PC-3 (cell line): Measurements from ENCODE around the gene ATP10B. TPM values are rescaled to one million over a fixed set of nuclear protein-coding genes. Genes with fewer than 3 reads are reported as not detected.

ENCODE experiments used
- ATAC-seq: fragments of 200-7000 bp; cut with Tn5 transposase; 2 replicates; pipeline ENCODE4 v1.9.1; 2020; ENCODE audit warnings: mild to moderate bottlenecking, moderate library complexity
- BruUV-seq: library from RNA; stranded (reverse); fragments of 400-500 nt; replicated peaks from 2 replicates; lab custom pipeline; 2021; lab: Mats Ljungman, UMichigan
- CTCF ChIA-PET: fragments of 300-600 bp; sonication (Branson Sonifier 250); formaldehyde crosslinking; loops from one replicate; lab custom pipeline; 2022; ENCODE audit warnings: antibody characterized with exemption; lab: Charles Lee
- POLR2A ChIA-PET: fragments of 300-600 bp; sonication (Branson Sonifier 250); formaldehyde crosslinking; loops from one replicate; lab custom pipeline; 2022; ENCODE audit warnings: antibody characterized with exemption; ENCODE audit not compliant: unreplicated experiment; lab: Charles Lee
- DNase-seq: peaks from one replicate; pipeline ENCODE4 v3.0.0-alpha.2; 2015
- H2AFZ ChIP-seq: fragments of 300-600 bp; sonication (generic); 2 replicates; pipeline ENCODE4 v1.6.0; 2016; ENCODE audit warnings: antibody characterized with exemption, low read length
- H3F3A ChIP-seq: fragments of 300-600 bp; sonication (generic); one replicate; pipeline ENCODE4 v1.6.0; 2017; ENCODE audit warnings: antibody characterized with exemption, low read length, control low read depth, mild to moderate bottlenecking; ENCODE audit not compliant: unreplicated experiment
- H3K27ac ChIP-seq: fragments of 300-600 bp; sonication (generic); 2 replicates; pipeline ENCODE4 v1.5.1; 2016; ENCODE audit warnings: mild to moderate bottlenecking, low read length
- H3K27me3 ChIP-seq: fragments of 300-600 bp; sonication (generic); 2 replicates; pipeline ENCODE4 v1.6.1; 2016; ENCODE audit warnings: low read length, mixed read lengths
- H3K36me3 ChIP-seq: fragments of 300-600 bp; sonication (generic); 2 replicates; pipeline ENCODE4 v1.6.1; 2016; ENCODE audit warnings: low read depth, mixed run types, low read length, mixed read lengths
- H3K4me1 ChIP-seq: fragments of 300-600 bp; sonication (generic); 2 replicates; pipeline ENCODE4 v1.5.1; 2016; ENCODE audit warnings: low read length; ENCODE audit not compliant: insufficient read depth
- H3K4me2 ChIP-seq: fragments of 300-600 bp; sonication (generic); 2 replicates; pipeline ENCODE4 v1.6.0; 2016; ENCODE audit warnings: low read length
- H3K4me3 ChIP-seq: fragments of 300-600 bp; sonication (generic); 2 replicates; pipeline ENCODE4 v1.5.1; 2016; ENCODE audit warnings: mild to moderate bottlenecking, low read length, mixed read lengths
- H3K79me2 ChIP-seq: fragments of 300-600 bp; sonication (generic); 2 replicates; pipeline ENCODE4 v1.6.1; 2017; ENCODE audit warnings: low read length, mixed read lengths
- H3K9ac ChIP-seq: fragments of 300-600 bp; sonication (generic); 2 replicates; pipeline ENCODE4 v1.6.0; 2016; ENCODE audit warnings: mild to moderate bottlenecking, low read length
- H3K9me2 ChIP-seq: fragments of 300-600 bp; sonication (generic); replicated peaks from 2 replicates; pipeline ENCODE4 v1.6.1; 2016; ENCODE audit warnings: mixed run types, low read length, mixed read lengths
- H3K9me3 ChIP-seq: fragments of 300-600 bp; sonication (generic); 2 replicates; pipeline ENCODE4 v1.6.1; 2016; ENCODE audit warnings: low read length, mixed read lengths
- H4K20me1 ChIP-seq: fragments of 300-600 bp; sonication (generic); 2 replicates; pipeline ENCODE4 v1.6.1; 2016; ENCODE audit warnings: low read length, mixed read lengths
- CTCF ChIP-seq: fragments of 300-600 bp; sonication (generic); conservative IDR thresholded peaks from 2 replicates; pipeline ENCODE4 v1.5.1; 2017; ENCODE audit warnings: antibody characterized with exemption, low read depth, mild to moderate bottlenecking, low read length
- EZH2 ChIP-seq: fragments of 300-600 bp; sonication (generic); IDR thresholded peaks from one replicate; pipeline ENCODE4 v1.6.1; 2017; ENCODE audit warnings: antibody characterized with exemption, mild to moderate bottlenecking, low read length; ENCODE audit not compliant: unreplicated experiment
- EZH2phosphoT487 ChIP-seq: fragments of 300-600 bp; sonication (generic); IDR thresholded peaks from 2 replicates; pipeline ENCODE4 v1.6.1; 2018; ENCODE audit warnings: mild to moderate bottlenecking, antibody characterized with exemption, low read length, borderline replicate concordance
- intact Hi-C: fragments of 100-400 bp; cut with micrococcal nuclease; formaldehyde crosslinking; loops from 2 replicates; pipeline ENCODE4 v1.9.0; 2023
- total RNA-seq: library from RNA; depleted of rRNA; stranded (reverse); fragments of >200 nt; gene quantifications from 2 replicates; pipeline ENCODE4 v1.2.3, GENCODE V29; 2014

The ATP10B gene
- total RNA-seq, 1 experiment from 2014 or later: not detected

- H2AFZ ChIP-seq: no peak overlapping the region
- no peak for TF ChIP-seq CTCF
- no peak for TF ChIP-seq EZH2
- TF ChIP-seq EZH2phosphoT487: no peak
- H3K9me3 ChIP-seq: no peaks in the 10 kb centered on the region
- H3K4me1 ChIP-seq: no peaks in the 10 kb centered on the region
- H3K27ac ChIP-seq: no peak overlapping the region
- H3K27me3 ChIP-seq: no peaks in the 10 kb centered on the region
- H3K9ac ChIP-seq: no peak overlapping the region
- no peak overlapping the region for H3K4me3 ChIP-seq
- no peaks in the 10 kb centered on the region for H3K36me3 ChIP-seq
- no peaks in the 10 kb centered on the region for H4K20me1 ChIP-seq
- no peaks in the 10 kb centered on the region for H3K9me2 ChIP-seq
- intact Hi-C loops: loop anchor here (5.0 to 10.0 kb wide), 2 partner anchors 281 to 353 kb away; no protein-coding TSS in a partner anchor
- POLR2A ChIA-PET: no interaction called here
- CTCF ChIA-PET: no interaction called here
- H3K79me2 ChIP-seq: no peaks in the 10 kb centered on the region
- BruUV-seq: no TSS peak
- ATAC-seq: no peak
- H3F3A ChIP-seq: no peaks in the 10 kb centered on the region
- H3K4me2 ChIP-seq: no peak overlapping the region
- no peak for DNase-seq
Measured at GRCh38 chr5:160788102-160788660, 63.8 kb downstream of the ATP10B start.

GRCh38 chr5:160787240-160787639 is 64.8 kb downstream of the ATP10B start:
- H3K4me1 ChIP-seq: no peaks in the 10 kb centered on the region
- no peaks in the 10 kb centered on the region for H3K9me3 ChIP-seq
- intact Hi-C loops: loop anchor here (5.0 to 10.0 kb wide), 2 partner anchors 280 to 352 kb away; no protein-coding TSS in a partner anchor
- no peak overlapping the region for H3K27ac ChIP-seq
- no peaks in the 10 kb centered on the region for H3K79me2 ChIP-seq
- H3F3A ChIP-seq: no peaks in the 10 kb centered on the region
- no peaks in the 10 kb centered on the region for H3K36me3 ChIP-seq
- no peak overlapping the region for H3K4me2 ChIP-seq
- H3K9me2 ChIP-seq: no peaks in the 10 kb centered on the region
- POLR2A ChIA-PET: no interaction called here
- no TSS peak for BruUV-seq
- H3K9ac ChIP-seq: no peak overlapping the region
- CTCF ChIA-PET: no interaction called here
- H2AFZ ChIP-seq: no peak overlapping the region
- no peak overlapping the region for H3K4me3 ChIP-seq
- H4K20me1 ChIP-seq: no peaks in the 10 kb centered on the region
- ATAC-seq: no peak
- no peaks in the 10 kb centered on the region for H3K27me3 ChIP-seq
- DNase-seq: peak; percentile 20
- TF ChIP-seq CTCF (peak; percentile 48), EZH2phosphoT487 (no peak), EZH2 (no peak)

GRCh38 chr5:160774666-160775315 is 77.2 kb downstream of the ATP10B start:
- no peaks in the 10 kb centered on the region for H3K27me3 ChIP-seq
- H3F3A ChIP-seq: no peaks in the 10 kb centered on the region
- no peaks in the 10 kb centered on the region for H3K79me2 ChIP-seq
- TF ChIP-seq EZH2phosphoT487 (no peak), CTCF (no peak), EZH2 (no peak)
- no peak overlapping the region for H3K27ac ChIP-seq
- intact Hi-C loops: no loop called here
- H3K4me1 ChIP-seq: no peaks in the 10 kb centered on the region
- H3K36me3 ChIP-seq: no peaks in the 10 kb centered on the region
- no peak overlapping the region for H2AFZ ChIP-seq
- ATAC-seq (no peak), DNase-seq (no peak)
- CTCF ChIA-PET: no interaction called here
- BruUV-seq: no TSS peak
- H3K4me3 ChIP-seq: no peak overlapping the region
- no peaks in the 10 kb centered on the region for H3K9me2 ChIP-seq
- no peaks in the 10 kb centered on the region for H4K20me1 ChIP-seq
- no peaks in the 10 kb centered on the region for H3K9me3 ChIP-seq
- H3K4me2 ChIP-seq: no peak overlapping the region
- no peak overlapping the region for H3K9ac ChIP-seq
- POLR2A ChIA-PET: no interaction called here
